ELR (cell line): Measurements from ENCODE around the gene PCBP2.
A peak's percentile ranks its signal among the peaks of the same experiment; 100 is the strongest.

Experiments used
- DNase-seq: peaks from one replicate; pipeline ENCODE4 v3.0.0-alpha.2; 2015; ENCODE audit warnings: low read depth

PCBP2 gene

DNA sequence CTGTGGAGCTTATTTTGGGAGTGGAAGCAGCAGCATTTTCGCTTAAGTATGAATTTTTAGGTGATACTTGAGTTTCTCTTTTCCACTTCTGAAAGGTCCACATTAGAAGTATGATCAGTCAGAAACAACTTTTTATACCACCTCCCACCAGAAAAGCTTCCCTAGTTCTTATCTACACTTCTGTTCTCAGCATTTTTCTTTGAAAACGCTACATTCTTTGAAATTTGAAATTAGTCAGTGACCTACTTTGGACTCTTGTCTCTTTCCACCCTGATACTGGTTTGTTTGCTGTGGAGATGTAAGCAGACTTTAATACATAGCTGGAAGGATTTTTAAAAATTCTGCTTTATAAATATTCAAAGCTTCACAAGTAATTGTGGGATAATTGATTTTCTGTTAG lies 22.2 kb downstream of the PCBP2 start:
- DNase-seq, result no peak

- DNase-seq, result no peak
Observed at GRCh38 chr12:53474819-53475218, 22.9 kb downstream of the PCBP2 start.

DNA sequence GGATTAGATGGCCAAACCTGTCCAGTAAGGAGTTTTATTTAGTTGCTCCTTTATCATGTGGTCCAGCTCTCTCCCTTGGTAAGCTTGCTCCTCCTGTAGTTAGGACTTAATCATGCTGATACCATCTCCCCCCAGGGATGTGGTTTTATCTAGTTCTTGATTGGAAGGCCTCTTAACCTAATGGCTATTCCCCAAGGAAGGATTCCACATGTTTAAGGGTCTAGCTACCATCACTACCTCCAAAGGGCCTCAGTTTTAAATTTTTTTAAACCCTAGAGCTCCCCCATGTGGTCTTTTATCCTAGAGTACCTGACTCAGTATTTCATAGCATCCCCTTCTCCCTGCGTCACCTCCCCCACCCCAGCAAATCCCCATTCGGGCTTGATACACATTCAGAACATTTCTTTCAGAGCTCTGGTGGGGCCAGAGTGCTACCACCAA lies 24.9 kb downstream of the PCBP2 start:
- DNase-seq, result peak; percentile 67

DNA sequence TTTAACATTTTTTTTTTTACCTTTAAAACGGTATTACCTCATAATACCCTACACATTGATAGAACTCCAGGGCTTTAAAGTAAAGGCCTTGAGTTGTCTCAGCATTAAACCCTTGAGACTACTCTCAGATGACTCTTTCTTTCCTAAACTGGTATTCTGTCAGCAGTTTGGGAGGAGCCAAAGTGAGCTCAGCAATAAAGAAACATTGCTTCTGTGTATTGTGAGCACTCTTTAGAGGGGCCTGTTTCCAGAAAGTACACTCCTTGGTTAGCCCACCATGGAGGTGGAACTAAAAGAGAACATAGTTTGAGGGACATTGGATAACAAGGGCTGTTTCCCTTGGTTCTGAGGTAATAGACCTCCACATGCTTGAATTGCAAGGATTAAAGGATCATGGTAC lies 27.0 kb downstream of the PCBP2 start:
- DNase-seq, result no peak

GRCh38 chr12:53479331-53479730 lies 27.4 kb downstream of the PCBP2 start:
- no peak for DNase-seq

- peak; percentile 35 for DNase-seq
Observed at GRCh38 chr12:53480491-53481442, 28.9 kb downstream of the PCBP2 start.

DNA sequence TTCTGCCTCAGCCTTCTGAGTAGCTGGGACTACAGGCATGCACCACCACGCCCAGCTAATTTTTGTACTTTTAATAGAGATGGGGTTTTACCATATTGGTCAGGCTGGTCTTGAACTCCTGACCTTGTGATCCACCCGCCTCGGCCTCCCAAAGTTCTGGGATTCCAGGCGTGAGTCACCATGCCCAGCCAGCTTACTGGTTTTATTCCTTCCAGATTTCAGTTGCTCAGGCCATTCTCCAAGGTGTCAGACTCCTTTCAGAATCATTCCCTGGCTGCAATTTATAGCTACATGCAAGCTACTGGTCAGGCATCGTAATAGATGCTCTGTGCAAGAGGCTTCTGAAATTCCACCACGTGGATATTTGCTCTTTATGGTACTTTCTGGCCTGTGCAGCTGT lies 29.6 kb downstream of the PCBP2 start:
- peak; percentile 74 for DNase-seq

DNA sequence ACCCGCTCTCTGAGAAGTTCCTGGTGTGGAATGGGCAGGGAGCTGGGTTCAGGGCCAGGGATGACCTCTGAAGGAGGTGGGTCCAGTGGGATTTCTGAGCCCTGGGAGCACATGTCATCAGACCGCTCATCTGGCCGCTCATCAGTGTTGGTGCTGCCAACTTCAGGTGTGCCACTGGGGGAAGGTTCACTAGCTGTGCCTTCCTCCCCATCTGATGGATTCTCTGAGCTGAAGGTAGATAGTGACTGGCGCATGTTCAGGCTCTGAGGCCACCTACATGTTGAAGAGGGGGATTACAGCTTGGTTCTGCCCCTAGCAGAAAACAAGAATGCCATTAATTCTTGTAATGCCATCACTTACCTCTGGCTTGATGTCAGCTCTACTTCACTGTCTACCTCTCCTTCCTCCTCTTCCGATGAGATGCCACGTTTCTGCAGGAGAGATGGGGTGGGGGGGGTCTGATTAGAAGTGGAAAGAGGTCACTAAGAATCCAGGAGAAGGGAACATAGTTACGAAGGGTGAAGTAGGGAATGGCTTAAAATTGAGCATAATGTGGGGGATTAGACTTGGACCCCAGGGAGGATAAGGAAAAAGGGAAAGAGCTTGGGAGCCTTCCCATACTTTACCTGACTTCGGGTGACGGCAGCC lies 30.2 kb downstream of the PCBP2 start:
- peak; percentile 65 for DNase-seq

DNA sequence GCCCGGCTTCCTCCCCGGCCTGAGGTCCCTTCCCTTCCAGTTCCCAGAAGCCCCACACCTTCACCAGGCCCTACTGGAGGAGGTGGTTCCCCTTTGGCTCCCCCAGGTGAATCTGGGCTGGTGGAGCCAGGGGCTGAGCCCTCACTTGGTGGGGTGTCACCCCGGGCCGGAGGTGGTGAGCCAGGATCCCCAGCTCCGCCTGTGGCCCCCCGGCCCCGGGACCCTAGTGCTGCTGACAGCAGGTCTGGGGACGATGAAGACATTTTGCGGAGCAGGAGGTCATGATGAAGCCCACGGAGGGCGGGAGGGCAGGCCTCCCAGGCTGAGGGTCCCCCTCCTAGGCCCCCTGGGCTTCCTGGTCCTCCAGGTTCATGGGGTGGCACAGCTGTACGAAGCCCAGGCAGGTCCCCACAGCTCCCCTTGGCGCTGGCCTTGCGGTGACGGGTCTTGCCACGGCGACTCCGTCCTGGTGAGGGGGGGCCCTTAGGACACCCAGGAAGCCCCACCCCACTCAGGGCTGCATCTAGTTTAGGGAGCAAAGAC lies 30.8 kb downstream of the PCBP2 start:
- DNase-seq, result no peak

- DNase-seq, result no peak
Observed at GRCh38 chr12:53483225-53483978, 31.5 kb downstream of the PCBP2 start.

- DNase-seq, result no peak
Observed at GRCh38 chr12:53483979-53484377, 32.1 kb downstream of the PCBP2 start.

DNA sequence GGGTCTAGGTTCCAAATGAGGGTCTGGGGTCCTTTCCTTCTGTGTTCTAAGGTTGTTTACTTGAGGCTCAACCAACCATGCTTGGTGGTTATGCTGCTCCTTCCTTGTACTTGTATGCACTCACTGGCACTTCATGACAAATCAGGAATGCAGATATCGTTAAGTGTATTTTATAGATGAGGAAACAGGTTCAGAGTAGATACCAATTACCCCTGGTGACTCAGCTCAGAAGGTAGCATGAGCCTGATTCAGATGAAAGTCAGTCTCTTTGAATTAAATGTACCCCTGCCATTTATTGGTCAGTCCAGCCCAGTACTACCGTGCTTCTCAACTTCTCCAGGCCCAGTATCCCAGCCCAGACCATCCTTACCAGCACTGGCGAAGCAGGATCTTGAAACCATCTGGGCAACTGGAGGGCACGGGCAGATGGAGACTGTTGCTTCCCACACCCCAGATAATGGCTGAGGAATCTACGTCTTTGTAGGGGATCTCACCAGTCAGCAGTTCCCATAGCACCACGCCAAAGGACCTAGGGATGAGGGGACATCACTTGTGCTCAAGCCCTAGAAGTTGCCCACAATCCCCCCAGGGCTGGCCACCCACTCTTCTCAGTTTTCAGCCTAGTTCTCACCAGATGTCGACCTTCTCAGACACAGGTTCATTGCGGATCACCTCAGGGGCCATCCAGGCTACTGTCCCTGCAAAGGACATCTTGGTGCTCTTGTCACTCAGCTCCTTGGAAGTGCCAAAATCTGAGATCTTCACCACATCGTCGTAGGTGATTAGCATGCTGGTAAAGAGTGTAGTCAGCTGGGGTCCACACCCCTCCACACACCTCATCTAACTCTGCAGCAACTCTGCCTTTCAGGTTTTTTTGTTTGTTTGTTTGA lies 33.0 kb downstream of the PCBP2 start:
- peak; percentile 67 for DNase-seq

DNA sequence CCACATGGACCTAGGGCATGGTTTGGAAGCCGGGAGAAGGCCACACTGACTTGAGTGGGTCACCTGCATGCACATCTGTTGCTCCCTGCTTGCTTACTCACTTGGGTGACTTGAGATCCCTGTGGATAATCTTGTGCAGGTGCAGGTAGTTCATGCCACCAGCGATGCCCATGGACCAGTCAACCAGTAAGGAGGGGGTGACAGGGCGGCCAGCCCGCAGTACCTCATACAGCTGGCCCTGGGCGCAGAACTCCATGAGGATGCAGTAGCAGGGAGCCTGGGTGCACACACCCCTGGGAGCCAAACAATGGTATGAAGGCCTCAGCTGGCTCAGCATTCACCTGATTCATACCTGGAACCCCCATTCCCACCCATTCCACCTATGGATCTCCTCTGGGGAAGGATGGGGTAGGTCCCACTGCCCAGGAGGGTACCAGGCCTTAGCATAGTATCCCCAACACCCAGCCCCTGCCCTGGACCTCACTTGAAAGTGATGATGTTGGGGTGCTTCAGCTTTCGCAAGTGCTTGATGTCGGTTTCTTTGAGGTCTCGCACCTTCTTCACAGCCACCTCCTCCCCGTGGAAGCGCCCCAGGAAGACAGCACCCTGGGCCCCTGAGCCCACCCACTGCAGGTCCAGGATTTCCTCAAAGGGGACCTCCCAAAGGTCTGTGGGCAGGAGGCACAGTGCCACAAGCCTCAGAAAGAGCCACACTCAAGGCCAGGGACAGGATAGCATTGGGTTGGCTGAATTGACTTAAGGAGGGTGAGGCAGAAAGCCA lies 34.2 kb downstream of the PCBP2 start:
- DNase-seq, result no peak

GRCh38 chr12:53486736-53487487 lies 35.0 kb downstream of the PCBP2 start:
- DNase-seq, result no peak

GRCh38 chr12:53489242-53489864 lies 37.5 kb downstream of the PCBP2 start:
- DNase-seq, result no peak

DNA sequence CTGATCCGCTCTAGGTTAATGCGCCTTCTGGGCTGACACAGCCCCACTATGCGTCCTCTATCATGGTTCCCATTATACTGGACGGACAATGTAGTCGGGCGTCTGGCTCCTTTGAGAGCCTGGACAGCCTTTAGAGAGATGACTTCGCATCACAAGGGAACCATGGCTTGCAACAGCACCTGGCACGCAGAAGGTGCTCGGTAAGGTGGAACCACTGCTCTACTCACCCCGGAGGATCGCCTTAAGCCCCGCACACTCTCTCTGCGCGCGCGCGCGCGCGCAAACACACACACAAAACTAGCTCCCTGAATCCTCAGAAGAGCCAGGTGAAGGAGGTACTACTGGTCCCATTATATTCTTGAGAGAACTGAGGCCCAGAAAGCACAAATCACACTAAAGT lies 40.3 kb downstream of the PCBP2 start:
- DNase-seq, result no peak

- peak; percentile 91 for DNase-seq
Observed at GRCh38 chr12:53492830-53493609, 41.1 kb downstream of the PCBP2 start.

- DNase-seq, result no peak
Observed at GRCh38 chr12:53493610-53494391, 41.9 kb downstream of the PCBP2 start.
